Mucosa of descending colon (tissue), 3 donors: ENCODE measurements around the gene ZCCHC2. TPM values are rescaled to one million over a fixed set of nuclear protein-coding genes. Genes with fewer than 3 reads are reported as not detected.

Experiments used
- ATAC-seq: fragments of 200-7000 bp; cut with Tn5 transposase; one replicate; pipeline ENCODE4 v1.9.1; 2020; ENCODE audit warnings: mild to moderate bottlenecking, moderate library complexity
- DNase-seq, 3 donors: peaks; one replicate each; pipeline ENCODE4 v3.0.0-alpha.2; 2020
- H3K36me3 ChIP-seq: fragments of 200-600 bp; one replicate; pipeline ENCODE4 v1.8.0; 2021; ENCODE audit warnings: low read depth, mild to moderate bottlenecking
- H3K4me1 ChIP-seq: fragments of 200-600 bp; one replicate; pipeline ENCODE4 v1.8.0; 2021; ENCODE audit warnings: low read depth, mild to moderate bottlenecking
- H3K4me3 ChIP-seq: fragments of 200-600 bp; one replicate; pipeline ENCODE4 v1.8.0; 2021; ENCODE audit warnings: mild to moderate bottlenecking
- H3K9me3 ChIP-seq: fragments of 200-600 bp; one replicate; pipeline ENCODE4 v1.8.0; 2021; ENCODE audit warnings: mild to moderate bottlenecking
- CTCF ChIP-seq: fragments of 200-600 bp; IDR thresholded peaks from one replicate; pipeline ENCODE4 v1.8.0; 2022; ENCODE audit warnings: antibody characterized with exemption, mild to moderate bottlenecking
- intact Hi-C, 2 donors: fragments of 100-400 bp; cut with DNase I in 1 of 2; cut with micrococcal nuclease in 1 of 2; formaldehyde crosslinking; loops; one replicate each; pipeline versions ENCODE4 v1.11.0 to v1.11.1; 2022; cut with DNase I, micrococcal nuclease
- total RNA-seq, 3 donors: library from RNA; stranded (reverse); fragmentation: NEBNext Ultra II Directional in 2 of 3; extraction: Animal tissue kit (Norgen Biotek cat#: 25700) in 2 of 3; gene quantifications; one replicate each; pipeline versions ENCODE4 v1.2.1 to v1.2.4, GENCODE V29; 2021 to 2023
- donor health status: DM: no; HTN: no; CAD: no; lungs with moderate emphysema.
- donor health status: DM: no; HTN: no; CAD: no.
- donor health status: DM: no; HTN: yes; CAD: no.

Gene ZCCHC2
- total RNA-seq, 3 donors from 2014 or later: 22.2 to 27.5 (median 26.0) TPM

DNA sequence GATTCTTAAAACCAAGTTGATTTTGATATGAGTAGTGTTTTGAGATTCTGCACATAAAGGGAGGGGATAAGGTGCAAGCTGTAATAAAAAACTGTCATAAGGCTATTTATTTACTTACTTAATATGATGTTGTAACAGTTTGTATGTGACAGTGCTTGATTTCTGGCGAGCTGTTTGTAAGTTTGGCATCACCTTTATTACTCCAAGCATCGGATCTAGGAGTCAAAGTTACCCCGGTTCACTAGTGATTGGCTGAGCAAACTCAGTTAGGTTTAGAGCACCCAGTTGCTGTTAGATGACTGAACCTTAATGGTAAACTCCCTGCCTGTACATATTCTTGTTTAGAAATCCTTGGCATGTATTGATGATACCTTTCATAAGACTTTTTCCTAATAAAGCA is 16.1 kb downstream of the ZCCHC2 start:
- Histone ChIP-seq H3K9me3 (no peaks in the 10 kb centered on the region), H3K4me3 (no peak overlapping the region), H3K4me1 (peaks cover 5% of the 10 kb centered on the region), H3K36me3 (no peaks in the 10 kb centered on the region)
- DNase-seq: no peak
- TF ChIP-seq CTCF: no peak
- ATAC-seq: no peak
- intact Hi-C loops: no loop called here

DNA sequence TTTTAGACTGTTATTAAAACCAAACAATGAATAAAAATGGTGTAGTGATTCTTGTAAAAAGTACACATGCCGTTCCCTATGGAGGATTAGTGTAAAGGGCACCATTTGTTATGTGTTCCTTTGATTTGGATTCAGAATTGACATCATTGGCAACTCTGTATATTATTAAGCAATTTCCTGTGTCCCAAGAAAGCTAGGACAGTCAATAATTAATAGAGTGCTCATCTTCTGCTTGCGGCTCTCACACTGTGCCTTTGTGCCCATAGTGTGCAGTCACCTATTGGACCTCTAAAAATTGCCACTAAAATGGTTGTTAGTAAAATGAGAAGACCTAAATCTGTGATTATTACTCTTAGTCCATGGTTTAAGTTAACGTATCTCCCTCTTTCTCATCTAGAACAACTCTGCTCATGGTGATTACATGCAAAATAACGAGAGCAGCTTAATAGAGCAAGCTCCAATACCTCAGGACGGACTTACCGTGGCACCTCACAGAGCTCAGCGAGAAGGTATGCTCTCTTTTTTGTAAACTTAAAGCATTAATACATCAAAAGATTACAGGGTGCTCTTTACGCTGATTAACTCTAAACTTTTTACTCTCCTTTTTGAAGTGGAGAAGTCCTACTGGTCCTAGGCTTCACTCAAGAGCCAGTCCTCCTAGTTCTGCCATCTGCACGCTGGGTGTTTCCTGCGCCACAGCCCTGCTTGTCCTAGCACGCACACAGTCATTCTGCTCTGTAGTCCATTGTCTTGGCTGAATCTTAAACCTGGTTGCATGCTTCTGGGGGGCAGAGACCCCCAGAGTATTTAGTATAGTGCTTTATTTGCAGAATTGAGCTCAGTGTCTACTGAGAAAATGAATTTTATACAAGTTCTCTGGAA is 16.7 kb downstream of the ZCCHC2 start:
- TF ChIP-seq CTCF: no peak
- H3K36me3 ChIP-seq: no peaks in the 10 kb centered on the region
- H3K4me1 ChIP-seq: peaks cover 5% of the 10 kb centered on the region
- ATAC-seq (no peak), DNase-seq (no peak)
- no peak overlapping the region for H3K4me3 ChIP-seq
- intact Hi-C loops: no loop called here
- no peaks in the 10 kb centered on the region for H3K9me3 ChIP-seq

- DNase-seq (no peak), ATAC-seq (no peak)
- Histone ChIP-seq H3K4me3 (no peak overlapping the region), H3K9me3 (no peaks in the 10 kb centered on the region), H3K4me1 (no peaks in the 10 kb centered on the region), H3K36me3 (no peaks in the 10 kb centered on the region)
- TF ChIP-seq CTCF: no peak
- intact Hi-C loops: no loop called here
These were observed 20.2 kb downstream of the ZCCHC2 start for GRCh38 chr18:62543021-62543420.

- no peak for DNase-seq
- Histone ChIP-seq H3K9me3 (no peaks in the 10 kb centered on the region), H3K4me1 (no peaks in the 10 kb centered on the region), H3K36me3 (no peaks in the 10 kb centered on the region), H3K4me3 (no peak overlapping the region)
- no peak for ATAC-seq
- no peak for TF ChIP-seq CTCF
- intact Hi-C loops: no loop called here
These were observed 22.3 kb downstream of the ZCCHC2 start for GRCh38 chr18:62545098-62545497.

DNA sequence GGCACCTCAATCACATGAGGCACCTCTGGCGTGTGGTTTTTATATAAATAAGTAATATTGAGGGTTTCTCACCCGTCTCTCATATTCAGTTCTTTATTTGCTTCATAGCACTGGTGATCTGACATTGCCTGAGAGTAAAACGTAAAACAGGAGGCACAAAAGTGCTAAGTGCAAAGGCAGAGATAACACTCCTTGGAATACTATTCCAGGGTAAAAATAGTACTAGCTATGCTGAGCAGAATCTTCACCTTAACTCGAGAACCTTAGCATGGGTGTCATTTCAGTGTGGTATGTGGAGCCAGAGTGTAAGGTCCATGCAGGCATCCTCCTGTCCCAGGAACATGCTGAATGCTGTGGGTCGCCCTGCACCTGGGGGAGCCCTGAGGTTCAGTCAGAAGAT is 26.9 kb downstream of the ZCCHC2 start:
- no peak overlapping the region for H3K4me3 ChIP-seq
- no peak for TF ChIP-seq CTCF
- intact Hi-C loops: no loop called here
- no peaks in the 10 kb centered on the region for H3K9me3 ChIP-seq
- ATAC-seq: no peak
- no peaks in the 10 kb centered on the region for H3K36me3 ChIP-seq
- no peak for DNase-seq
- peaks cover 2% of the 10 kb centered on the region for H3K4me1 ChIP-seq
